Panc1 (cell line): ENCODE data around the gene TEDC1. TPM values are rescaled to one million over a fixed set of nuclear protein-coding genes. Genes with fewer than 3 reads are reported as not detected.

Experiments
- ATAC-seq: fragments of 200-7000 bp; cut with Tn5 transposase; 2 replicates; pipeline ENCODE4 v1.9.1; 2020; ENCODE audit warnings: mild to moderate bottlenecking, moderate library complexity
- BruUV-seq: library from RNA; stranded (reverse); fragments of 400-500 nt; replicated peaks from 2 replicates; lab custom pipeline; 2021; lab: Mats Ljungman, UMichigan
- CTCF ChIA-PET: fragments of 300-600 bp; sonication (Branson Sonifier 250); formaldehyde crosslinking; loops from one replicate; lab custom pipeline; 2022; ENCODE audit warnings: antibody characterized with exemption; lab: Charles Lee
- POLR2A ChIA-PET: fragments of 300-600 bp; sonication (Branson Sonifier 250); formaldehyde crosslinking; loops from one replicate; lab custom pipeline; 2022; ENCODE audit warnings: antibody characterized with exemption; lab: Charles Lee
- DNase-seq: peaks from one replicate; pipeline ENCODE4 v3.0.0-alpha.2; 2010; ENCODE audit warnings: low read depth, low spot score
- H3K27ac ChIP-seq: 2 replicates; pipeline ENCODE4 v1.5.1; 2011; ENCODE audit warnings: mild to moderate bottlenecking, low read length, inconsistent platforms
- H3K27me3 ChIP-seq: fragments of 200-500 bp; sonication (Bioruptor generic); 2 replicates; pipeline ENCODE4 v1.6.0; 2014; ENCODE audit warnings: low read length, inconsistent platforms; ENCODE audit not compliant: control insufficient read depth, insufficient read depth
- H3K36me3 ChIP-seq: fragments of 200-500 bp; sonication (Bioruptor generic); 2 replicates; pipeline ENCODE4 v1.5.1; 2014; ENCODE audit warnings: inconsistent platforms, mild to moderate bottlenecking, low read length, moderate library complexity; ENCODE audit not compliant: control insufficient read depth, insufficient read depth
- H3K4me1 ChIP-seq: 2 replicates; pipeline ENCODE4 v1.5.1; 2011; ENCODE audit warnings: inconsistent platforms, mild to moderate bottlenecking, low read length, moderate library complexity; ENCODE audit not compliant: control insufficient read depth, insufficient read depth
- H3K4me3 ChIP-seq, 2 experiments: 2 replicates each; pipeline ENCODE4 v1.5.1; 2011 to 2012; ENCODE audit warnings: low read depth in 2 of 2, low read length in 2 of 2, mild to moderate bottlenecking in 2 of 2, inconsistent platforms in 1 of 2, moderate library complexity in 1 of 2
- H3K9me3 ChIP-seq: fragments of 200-500 bp; sonication (Bioruptor generic); 2 replicates; pipeline ENCODE4 v1.5.1; 2014; ENCODE audit warnings: low read depth, mild to moderate bottlenecking, inconsistent platforms, low read length, moderate library complexity; ENCODE audit not compliant: control insufficient read depth, insufficient read depth
- POLR2AphosphoS5 ChIP-seq: IDR thresholded peaks from 2 replicates; pipeline ENCODE4 v1.6.1; 2012; ENCODE audit warnings: mild to moderate bottlenecking, low read depth, low read length, moderate library complexity
- SIN3A ChIP-seq: IDR thresholded peaks from 2 replicates; pipeline ENCODE4 v1.6.1; 2012; ENCODE audit warnings: low read depth, mild to moderate bottlenecking, low read length, moderate library complexity, borderline replicate concordance; ENCODE audit not compliant: insufficient read depth
- in situ Hi-C: cut with HindIII; loops from 2 replicates; pipeline ENCODE4 v1.10.0; 2016; ENCODE audit warnings: low sequenced_read_pairs, low pct_unique_long_range_greater_than_20kb
- intact Hi-C: fragments of 100-400 bp; cut with micrococcal nuclease; formaldehyde crosslinking; loops from one replicate; pipeline ENCODE4 v1.10.0; 2022; ENCODE audit not compliant: unreplicated experiment
- total RNA-seq: library from RNA; stranded (reverse); gene quantifications from one replicate; pipeline ENCODE4 v1.2.1, GENCODE V29; 2021; ENCODE audit not compliant: unreplicated experiment
- TF ChIP-seq, protein P1 (sequence below), 2 experiments: IDR thresholded peaks; 2 replicates each; pipeline ENCODE4 v1.6.1; 2011 to 2012; ENCODE audit warnings: low read depth in 2 of 2, control low read depth in 1 of 2, low read length in 1 of 2, mild to moderate bottlenecking in 1 of 2, moderate library complexity in 1 of 2; ENCODE audit not compliant: insufficient read depth in 1 of 2
- TF ChIP-seq, protein P2 (sequence below): fragments of 450-650 bp; IDR thresholded peaks from 2 replicates; pipeline ENCODE4 v1.5.1; 2017; ENCODE audit warnings: mild to moderate bottlenecking

The TEDC1 gene
- total RNA-seq, 1 experiment from 2014 or later = 47.8 TPM

DNA sequence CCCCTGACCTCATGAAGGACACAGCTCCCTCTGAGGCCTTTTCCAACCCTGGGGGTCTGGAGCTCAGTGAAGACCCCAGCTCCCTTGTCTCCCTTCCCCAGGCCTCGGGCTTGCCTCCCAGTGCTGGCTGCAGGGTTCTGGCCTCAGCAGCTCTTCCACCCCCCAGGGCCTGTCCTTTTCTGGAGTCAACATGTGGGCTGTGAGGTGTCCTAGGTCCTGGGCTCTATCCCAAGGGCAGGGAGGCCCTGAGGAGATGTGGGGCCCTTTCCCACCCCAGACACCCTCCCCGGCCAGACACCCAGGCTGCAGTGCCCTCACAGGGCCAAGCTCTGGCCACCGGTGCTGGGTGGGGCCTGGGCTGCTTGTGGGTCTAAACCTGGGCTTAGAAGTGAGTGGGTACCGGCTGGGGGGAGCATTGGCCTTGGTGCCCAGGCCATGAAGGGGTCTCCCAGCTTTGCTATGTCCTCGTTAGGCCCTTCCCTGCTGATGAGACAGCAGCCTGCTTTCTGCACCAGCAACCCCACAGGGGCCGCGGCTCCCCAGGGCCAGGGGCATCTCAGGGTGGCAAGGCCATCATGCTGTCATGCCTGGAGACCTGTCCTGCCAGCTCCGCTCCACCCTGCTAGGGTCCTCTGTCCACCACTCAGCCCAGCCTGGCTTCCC lies 19.1 kb upstream of the TEDC1 start:
- ChIA-PET CTCF (interaction anchor here (0.6 to 1.3 kb wide), 3 partner anchors 15 to 97 kb away, joined by 3 to 10 read pairs (median 3); no protein-coding TSS in a partner anchor), POLR2A (interaction anchor here (0.5 to 0.9 kb wide), 2 partner anchors 9 to 212 kb away, joined by 3 to 4 read pairs; no protein-coding TSS in a partner anchor)
- no peaks in the 10 kb centered on the region for H3K9me3 ChIP-seq
- BruUV-seq = no TSS peak
- no peak for TF ChIP-seq POLR2AphosphoS5
- TF ChIP-seq, protein P1, sequence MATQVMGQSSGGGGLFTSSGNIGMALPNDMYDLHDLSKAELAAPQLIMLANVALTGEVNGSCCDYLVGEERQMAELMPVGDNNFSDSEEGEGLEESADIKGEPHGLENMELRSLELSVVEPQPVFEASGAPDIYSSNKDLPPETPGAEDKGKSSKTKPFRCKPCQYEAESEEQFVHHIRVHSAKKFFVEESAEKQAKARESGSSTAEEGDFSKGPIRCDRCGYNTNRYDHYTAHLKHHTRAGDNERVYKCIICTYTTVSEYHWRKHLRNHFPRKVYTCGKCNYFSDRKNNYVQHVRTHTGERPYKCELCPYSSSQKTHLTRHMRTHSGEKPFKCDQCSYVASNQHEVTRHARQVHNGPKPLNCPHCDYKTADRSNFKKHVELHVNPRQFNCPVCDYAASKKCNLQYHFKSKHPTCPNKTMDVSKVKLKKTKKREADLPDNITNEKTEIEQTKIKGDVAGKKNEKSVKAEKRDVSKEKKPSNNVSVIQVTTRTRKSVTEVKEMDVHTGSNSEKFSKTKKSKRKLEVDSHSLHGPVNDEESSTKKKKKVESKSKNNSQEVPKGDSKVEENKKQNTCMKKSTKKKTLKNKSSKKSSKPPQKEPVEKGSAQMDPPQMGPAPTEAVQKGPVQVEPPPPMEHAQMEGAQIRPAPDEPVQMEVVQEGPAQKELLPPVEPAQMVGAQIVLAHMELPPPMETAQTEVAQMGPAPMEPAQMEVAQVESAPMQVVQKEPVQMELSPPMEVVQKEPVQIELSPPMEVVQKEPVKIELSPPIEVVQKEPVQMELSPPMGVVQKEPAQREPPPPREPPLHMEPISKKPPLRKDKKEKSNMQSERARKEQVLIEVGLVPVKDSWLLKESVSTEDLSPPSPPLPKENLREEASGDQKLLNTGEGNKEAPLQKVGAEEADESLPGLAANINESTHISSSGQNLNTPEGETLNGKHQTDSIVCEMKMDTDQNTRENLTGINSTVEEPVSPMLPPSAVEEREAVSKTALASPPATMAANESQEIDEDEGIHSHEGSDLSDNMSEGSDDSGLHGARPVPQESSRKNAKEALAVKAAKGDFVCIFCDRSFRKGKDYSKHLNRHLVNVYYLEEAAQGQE (IDR thresholded peaks at IDR 0.05; ENCODE audit: insufficient read depth in 1 of 2, low read depth in 2 of 2, low read length in 1 of 2) = no peak
- TF ChIP-seq SIN3A = no peak
- DNase-seq (no peak), ATAC-seq (no peak)
- H3K27me3 ChIP-seq = no peaks in the 10 kb centered on the region
- peak overlapping the region; percentile 66 for H3K27ac ChIP-seq
- intact Hi-C loops (no loop called here), in situ Hi-C loops (no loop called here)
- peaks cover 45% of the 10 kb centered on the region for H3K4me1 ChIP-seq
- no peaks in the 10 kb centered on the region; the same call in 1 of the 2 replicates for H3K36me3 ChIP-seq
- no peak overlapping the region for H3K4me3 ChIP-seq

DNA sequence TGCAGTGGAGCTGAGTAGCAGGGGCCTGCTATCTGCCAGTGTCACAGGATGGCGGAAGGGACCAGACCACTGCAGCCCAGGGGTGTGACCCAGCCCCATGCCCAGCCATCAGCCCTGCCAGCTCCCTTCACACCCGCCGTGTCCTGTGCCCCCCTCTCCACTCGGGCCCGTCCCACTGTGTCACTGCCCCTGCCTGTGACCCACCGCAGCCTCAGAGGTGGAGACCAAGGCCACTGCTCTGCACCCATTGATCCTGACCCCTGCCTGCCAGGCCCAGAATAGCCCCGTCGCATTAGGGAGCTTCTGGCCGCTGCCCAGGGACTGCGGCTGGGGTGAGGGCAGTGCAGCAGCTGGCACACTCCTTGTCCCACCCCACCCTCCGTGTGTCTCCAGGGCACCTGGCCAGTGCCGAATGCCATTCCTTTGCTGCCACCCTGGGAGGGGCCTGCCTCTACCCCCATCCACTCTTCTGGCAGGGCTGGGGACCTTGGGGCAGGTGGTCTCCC lies 18.5 kb upstream of the TEDC1 start:
- H3K27me3 ChIP-seq = no peaks in the 10 kb centered on the region
- no peak for TF ChIP-seq SIN3A
- TF ChIP-seq, protein P2, sequence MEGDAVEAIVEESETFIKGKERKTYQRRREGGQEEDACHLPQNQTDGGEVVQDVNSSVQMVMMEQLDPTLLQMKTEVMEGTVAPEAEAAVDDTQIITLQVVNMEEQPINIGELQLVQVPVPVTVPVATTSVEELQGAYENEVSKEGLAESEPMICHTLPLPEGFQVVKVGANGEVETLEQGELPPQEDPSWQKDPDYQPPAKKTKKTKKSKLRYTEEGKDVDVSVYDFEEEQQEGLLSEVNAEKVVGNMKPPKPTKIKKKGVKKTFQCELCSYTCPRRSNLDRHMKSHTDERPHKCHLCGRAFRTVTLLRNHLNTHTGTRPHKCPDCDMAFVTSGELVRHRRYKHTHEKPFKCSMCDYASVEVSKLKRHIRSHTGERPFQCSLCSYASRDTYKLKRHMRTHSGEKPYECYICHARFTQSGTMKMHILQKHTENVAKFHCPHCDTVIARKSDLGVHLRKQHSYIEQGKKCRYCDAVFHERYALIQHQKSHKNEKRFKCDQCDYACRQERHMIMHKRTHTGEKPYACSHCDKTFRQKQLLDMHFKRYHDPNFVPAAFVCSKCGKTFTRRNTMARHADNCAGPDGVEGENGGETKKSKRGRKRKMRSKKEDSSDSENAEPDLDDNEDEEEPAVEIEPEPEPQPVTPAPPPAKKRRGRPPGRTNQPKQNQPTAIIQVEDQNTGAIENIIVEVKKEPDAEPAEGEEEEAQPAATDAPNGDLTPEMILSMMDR = peak; percentile 23; the same call in 1 of the 2 replicates
- POLR2A ChIA-PET = interaction anchor here (0.5 to 0.9 kb wide), 3 partner anchors 9 to 213 kb away, joined by 3 to 4 read pairs (median 4); no protein-coding TSS in a partner anchor
- BruUV-seq = no TSS peak
- no peak for ATAC-seq
- intact Hi-C loops = no loop called here
- no peak for DNase-seq
- CTCF ChIA-PET = interaction anchor here (0.6 to 1.3 kb wide), 3 partner anchors 16 to 98 kb away, joined by 3 to 10 read pairs (median 3); no protein-coding TSS in a partner anchor
- H3K36me3 ChIP-seq = no peaks in the 10 kb centered on the region; the same call in 1 of the 2 replicates
- no peak overlapping the region for H3K4me3 ChIP-seq
- peaks cover 49% of the 10 kb centered on the region for H3K4me1 ChIP-seq
- in situ Hi-C loops = no loop called here
- peak overlapping the region; percentile 66 for H3K27ac ChIP-seq
- H3K9me3 ChIP-seq = no peaks in the 10 kb centered on the region
